LNCaP clone FGC (cell line): ENCODE data around the gene PGM5.

Experiments used
- DNase-seq: peaks from one replicate; pipeline ENCODE4 v3.0.0-alpha.2; 2011; ENCODE audit warnings: low read depth
- H3K4me3 ChIP-seq: 2 replicates; pipeline ENCODE4 v1.5.1; 2011; ENCODE audit warnings: mild to moderate bottlenecking, low read depth, low read length, control low read depth
- TF ChIP-seq, protein P1 (sequence below): IDR thresholded peaks from 2 replicates; pipeline ENCODE4 v1.5.1; 2012; ENCODE audit warnings: mild to moderate bottlenecking; ENCODE audit not compliant: control insufficient read depth, insufficient read depth; ENCODE audit errors: extremely low read depth

The PGM5 gene

DNA sequence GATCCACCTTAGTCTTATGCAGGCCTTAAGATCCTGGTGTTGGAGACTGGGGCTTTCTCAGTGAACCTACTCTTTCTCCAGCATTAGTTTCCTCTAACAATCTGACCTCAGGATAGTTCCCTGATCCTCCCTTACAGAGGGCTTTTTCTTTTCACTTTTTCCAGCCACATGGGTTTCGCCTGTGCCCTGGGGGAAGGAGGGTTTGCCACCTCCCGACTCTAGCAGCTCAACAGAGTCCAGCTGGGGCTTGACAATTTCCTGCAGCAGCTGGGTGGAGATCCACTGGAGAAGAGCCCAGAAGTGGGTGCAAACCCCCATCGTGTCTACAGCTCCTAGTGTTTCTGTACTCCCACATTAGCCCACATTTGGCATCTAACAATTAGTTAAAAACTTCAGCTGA, 191.8 kb downstream of the PGM5 start:
- DNase-seq, result no peak
- H3K4me3 ChIP-seq, result no peak overlapping the region
- TF ChIP-seq, protein P1, sequence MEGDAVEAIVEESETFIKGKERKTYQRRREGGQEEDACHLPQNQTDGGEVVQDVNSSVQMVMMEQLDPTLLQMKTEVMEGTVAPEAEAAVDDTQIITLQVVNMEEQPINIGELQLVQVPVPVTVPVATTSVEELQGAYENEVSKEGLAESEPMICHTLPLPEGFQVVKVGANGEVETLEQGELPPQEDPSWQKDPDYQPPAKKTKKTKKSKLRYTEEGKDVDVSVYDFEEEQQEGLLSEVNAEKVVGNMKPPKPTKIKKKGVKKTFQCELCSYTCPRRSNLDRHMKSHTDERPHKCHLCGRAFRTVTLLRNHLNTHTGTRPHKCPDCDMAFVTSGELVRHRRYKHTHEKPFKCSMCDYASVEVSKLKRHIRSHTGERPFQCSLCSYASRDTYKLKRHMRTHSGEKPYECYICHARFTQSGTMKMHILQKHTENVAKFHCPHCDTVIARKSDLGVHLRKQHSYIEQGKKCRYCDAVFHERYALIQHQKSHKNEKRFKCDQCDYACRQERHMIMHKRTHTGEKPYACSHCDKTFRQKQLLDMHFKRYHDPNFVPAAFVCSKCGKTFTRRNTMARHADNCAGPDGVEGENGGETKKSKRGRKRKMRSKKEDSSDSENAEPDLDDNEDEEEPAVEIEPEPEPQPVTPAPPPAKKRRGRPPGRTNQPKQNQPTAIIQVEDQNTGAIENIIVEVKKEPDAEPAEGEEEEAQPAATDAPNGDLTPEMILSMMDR, result no peak

GRCh38 chr9:68551191-68551590, 194.8 kb downstream of the PGM5 start:
- no peak overlapping the region for H3K4me3 ChIP-seq
- TF ChIP-seq, protein P1, result no peak
- DNase-seq, result peak; percentile 18

GRCh38 chr9:68552700-68553476, 196.5 kb downstream of the PGM5 start:
- TF ChIP-seq, protein P1, result no peak
- no peak overlapping the region for H3K4me3 ChIP-seq
- DNase-seq, result no peak

DNA sequence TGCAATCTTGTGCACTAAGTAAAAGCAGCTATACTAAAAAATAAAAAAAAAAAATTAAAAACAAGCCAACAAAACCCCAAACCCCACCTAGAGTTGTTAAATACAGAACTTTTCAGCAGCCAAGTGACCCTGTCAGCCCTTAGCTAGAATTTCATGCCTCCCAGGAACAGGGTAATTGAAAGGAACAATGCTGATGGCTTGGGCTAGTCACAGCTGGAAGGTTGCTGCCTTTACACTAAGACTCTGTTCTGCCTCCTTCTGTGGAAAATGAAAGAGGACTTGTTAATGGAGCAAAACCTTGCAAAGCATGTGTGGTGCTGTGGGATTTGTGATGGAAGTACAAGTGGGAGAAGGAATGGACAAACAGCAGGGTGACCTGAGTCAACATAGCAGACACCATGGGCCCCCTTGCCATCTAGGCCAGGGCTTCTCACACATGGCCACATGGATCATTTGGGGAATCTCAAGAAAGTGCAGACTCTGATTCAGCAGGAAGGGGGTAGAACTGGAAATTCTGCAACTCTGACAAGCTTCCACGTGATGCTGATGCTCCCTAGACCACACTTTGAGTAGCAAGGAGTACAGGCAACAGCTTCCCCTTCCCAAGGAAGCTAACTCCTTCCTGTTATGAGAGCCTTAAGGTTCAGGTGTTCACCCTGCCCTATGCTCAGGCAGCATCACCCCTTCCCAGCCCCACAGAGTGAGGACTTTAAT, 199.2 kb downstream of the PGM5 start:
- no peak for DNase-seq
- H3K4me3 ChIP-seq, result no peak overlapping the region
- TF ChIP-seq, protein P1, result no peak

DNA sequence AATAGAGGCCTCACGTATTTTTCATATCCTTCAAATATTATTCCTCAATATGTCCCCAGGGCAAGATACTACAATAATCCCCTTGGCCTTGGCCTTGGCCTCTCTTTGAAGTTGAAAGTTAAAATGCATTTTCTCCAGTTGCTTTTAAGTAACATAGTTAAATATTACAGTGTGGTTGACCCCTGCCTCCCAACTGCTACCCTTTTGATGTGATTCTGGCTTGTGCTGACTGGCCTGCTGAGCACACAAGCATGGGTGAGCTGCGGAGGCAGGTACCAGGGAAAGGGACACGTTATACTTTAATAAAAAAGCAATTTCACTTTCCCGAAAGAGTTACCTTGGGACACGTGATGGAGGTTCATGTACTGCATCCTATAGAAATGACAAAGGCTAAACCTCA, 202.1 kb downstream of the PGM5 start:
- H3K4me3 ChIP-seq, result no peak overlapping the region
- TF ChIP-seq, protein P1, result no peak
- DNase-seq, result no peak

- no peak overlapping the region for H3K4me3 ChIP-seq
- no peak for DNase-seq
- TF ChIP-seq, protein P1, result peak; percentile 49
Observed at GRCh38 chr9:68560071-68560844, 203.8 kb downstream of the PGM5 start.
